ENCODE measurements around the gene MSTN.

MSTN gene

GRCh38 chr2:190062601-190063000, at the start of gene MSTN:
Gene MSTN, minus strand, starts transcription at chr2:190062729. Its CDS starts 133 bp downstream, at chr2:190062596.
- peak within 1 kb of the TSS in 2 of 3 experiments; percentile 29 to 44 for H3K27ac Mint-ChIP-seq
- H3K27me3 Mint-ChIP-seq (ENCODE audit: low read depth), result no peaks in the 10 kb centered on the region
- H3K4me1 Mint-ChIP-seq, result peaks cover 19% of the 10 kb centered on the region

DNA sequence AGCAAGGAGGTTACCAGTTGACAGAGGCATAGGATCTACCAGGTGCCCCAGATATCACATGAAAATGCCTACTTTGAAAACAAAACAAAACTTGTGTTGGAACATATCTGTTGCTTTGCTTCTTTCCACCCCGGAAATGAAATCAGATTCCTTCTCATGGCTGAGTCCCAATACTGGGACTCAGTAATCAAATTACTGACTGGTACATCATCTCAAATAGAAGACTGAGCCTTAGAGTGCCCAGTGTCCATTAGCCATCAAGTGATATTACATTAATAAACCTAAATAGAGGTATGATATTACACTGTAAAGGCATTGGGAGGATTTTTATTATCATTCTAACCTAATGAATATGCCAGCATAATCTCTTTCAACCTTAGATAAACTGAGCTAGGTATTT, 48.6 kb upstream of the MSTN start:
- H3K27ac Mint-ChIP-seq, result no peak overlapping the region
- peaks cover 3% of the 10 kb centered on the region for H3K27me3 Mint-ChIP-seq (ENCODE audit: low read depth)
- no peaks in the 10 kb centered on the region for H3K36me3 Mint-ChIP-seq (ENCODE audit: low read depth)
- H3K9me3 Mint-ChIP-seq, result no peaks in the 10 kb centered on the region
- H3K4me3 Mint-ChIP-seq, result no peak overlapping the region
- H3K4me1 Mint-ChIP-seq, result no peaks in the 10 kb centered on the region
- no peak for TF ChIP-seq CTCF (IDR thresholded peaks at IDR 0.05; ENCODE audit: unreplicated experiment in 3 of 3)

More at GRCh38 chr2:190062601-190063000, at the start of gene MSTN:
- TF ChIP-seq CTCF (IDR thresholded peaks at IDR 0.05; ENCODE audit: unreplicated experiment in 3 of 3), result no peak
- H3K4me3 Mint-ChIP-seq, result peak within 1 kb of the TSS; percentile 57 to 92 (median 72)
- H3K36me3 Mint-ChIP-seq (ENCODE audit: low read depth), result no peaks in the 10 kb centered on the region
- H3K9me3 Mint-ChIP-seq, result no peaks in the 10 kb centered on the region

GRCh38 chr2:190110699-190111098, 48.2 kb upstream of the MSTN start:
- Mint-ChIP-seq H3K36me3 (ENCODE audit: low read depth) (no peaks in the 10 kb centered on the region), H3K27me3 (ENCODE audit: low read depth) (peaks cover 3% of the 10 kb centered on the region), H3K4me1 (no peaks in the 10 kb centered on the region), H3K9me3 (no peaks in the 10 kb centered on the region), H3K4me3 (no peak overlapping the region), H3K27ac (no peak overlapping the region)
- no peak for TF ChIP-seq CTCF (IDR thresholded peaks at IDR 0.05; ENCODE audit: unreplicated experiment in 3 of 3)

DNA sequence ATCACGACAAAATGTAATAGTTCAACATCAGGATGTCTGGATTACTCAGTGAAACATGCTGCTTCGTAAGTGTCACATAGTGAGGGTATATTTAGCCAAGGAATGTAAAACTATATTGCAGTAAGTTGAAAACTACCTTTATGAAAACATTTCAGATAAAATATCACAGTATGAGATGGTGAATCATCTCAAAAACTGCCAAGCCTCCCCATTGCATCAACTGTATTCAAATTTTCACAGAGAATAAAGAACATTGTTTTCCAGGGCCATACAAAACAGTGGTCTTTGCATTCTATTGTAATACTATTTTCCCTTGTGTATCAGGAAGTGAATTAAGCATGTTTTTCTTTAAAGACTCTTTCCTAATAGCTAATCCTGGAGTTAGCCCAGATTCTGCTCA, 47.6 kb upstream of the MSTN start:
- H3K9me3 Mint-ChIP-seq, result no peaks in the 10 kb centered on the region
- H3K4me3 Mint-ChIP-seq, result no peak overlapping the region
- peaks cover 3% of the 10 kb centered on the region for H3K27me3 Mint-ChIP-seq (ENCODE audit: low read depth)
- H3K4me1 Mint-ChIP-seq, result no peaks in the 10 kb centered on the region
- H3K36me3 Mint-ChIP-seq (ENCODE audit: low read depth), result no peaks in the 10 kb centered on the region
- H3K27ac Mint-ChIP-seq, result peak overlapping the region in 1 of 3 experiments; percentile 21
- TF ChIP-seq CTCF (IDR thresholded peaks at IDR 0.05; ENCODE audit: unreplicated experiment in 3 of 3), result no peak

DNA sequence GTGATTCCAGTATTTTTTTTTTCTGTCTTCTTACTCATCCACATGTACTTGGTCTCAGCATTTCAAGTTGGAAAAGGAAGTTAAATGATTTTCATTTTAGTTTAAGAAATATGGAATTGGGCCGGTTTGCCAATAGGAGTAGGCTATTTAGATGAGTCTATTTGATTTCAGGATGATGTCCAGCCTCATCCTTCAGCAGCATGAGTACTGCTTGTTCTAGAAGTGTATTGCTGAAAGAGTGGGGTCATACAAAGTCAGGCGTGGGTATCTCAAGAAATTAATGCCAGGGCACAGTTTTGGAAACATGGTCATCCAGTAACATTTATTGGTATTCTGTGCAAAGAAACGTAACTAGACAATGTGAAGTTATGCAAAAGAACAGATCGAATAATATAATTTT, 44.9 kb upstream of the MSTN start:
- H3K27ac Mint-ChIP-seq, result no peak overlapping the region
- H3K36me3 Mint-ChIP-seq (ENCODE audit: low read depth), result no peaks in the 10 kb centered on the region
- peaks cover 3% of the 10 kb centered on the region for H3K27me3 Mint-ChIP-seq (ENCODE audit: low read depth)
- no peak overlapping the region for H3K4me3 Mint-ChIP-seq
- H3K9me3 Mint-ChIP-seq, result peaks cover 4% of the 10 kb centered on the region
- no peak for TF ChIP-seq CTCF (IDR thresholded peaks at IDR 0.05; ENCODE audit: unreplicated experiment in 3 of 3)
- H3K4me1 Mint-ChIP-seq, result no peaks in the 10 kb centered on the region

GRCh38 chr2:190106783-190107182, 44.3 kb upstream of the MSTN start:
- no peak overlapping the region for H3K4me3 Mint-ChIP-seq
- no peak for TF ChIP-seq CTCF (IDR thresholded peaks at IDR 0.05; ENCODE audit: unreplicated experiment in 3 of 3)
- H3K27me3 Mint-ChIP-seq (ENCODE audit: low read depth), result peaks cover 3% of the 10 kb centered on the region
- peaks cover 10% of the 10 kb centered on the region for H3K9me3 Mint-ChIP-seq
- no peak overlapping the region for H3K27ac Mint-ChIP-seq
- H3K4me1 Mint-ChIP-seq, result no peaks in the 10 kb centered on the region
- peaks cover 2% of the 10 kb centered on the region for H3K36me3 Mint-ChIP-seq (ENCODE audit: low read depth)
